Panc1 (cell line): Measurements from ENCODE around the gene NFATC1. TPM values are rescaled to one million over a fixed set of nuclear protein-coding genes. Genes with fewer than 3 reads are reported as not detected.

Experiments
- ATAC-seq: fragments of 200-7000 bp; cut with Tn5 transposase; 2 replicates; pipeline ENCODE4 v1.9.1; 2020; ENCODE audit warnings: mild to moderate bottlenecking, moderate library complexity
- BruUV-seq: library from RNA; stranded (reverse); fragments of 400-500 nt; replicated peaks from 2 replicates; lab custom pipeline; 2021; lab: Mats Ljungman, UMichigan
- CTCF ChIA-PET: fragments of 300-600 bp; sonication (Branson Sonifier 250); formaldehyde crosslinking; loops from one replicate; lab custom pipeline; 2022; ENCODE audit warnings: antibody characterized with exemption; lab: Charles Lee
- POLR2A ChIA-PET: fragments of 300-600 bp; sonication (Branson Sonifier 250); formaldehyde crosslinking; loops from one replicate; lab custom pipeline; 2022; ENCODE audit warnings: antibody characterized with exemption; lab: Charles Lee
- DNase-seq: peaks from one replicate; pipeline ENCODE4 v3.0.0-alpha.2; 2010; ENCODE audit warnings: low read depth, low spot score
- H3K27ac ChIP-seq: 2 replicates; pipeline ENCODE4 v1.5.1; 2011; ENCODE audit warnings: mild to moderate bottlenecking, low read length, inconsistent platforms
- H3K27me3 ChIP-seq: fragments of 200-500 bp; sonication (Bioruptor generic); 2 replicates; pipeline ENCODE4 v1.6.0; 2014; ENCODE audit warnings: low read length, inconsistent platforms; ENCODE audit not compliant: control insufficient read depth, insufficient read depth
- H3K36me3 ChIP-seq: fragments of 200-500 bp; sonication (Bioruptor generic); 2 replicates; pipeline ENCODE4 v1.5.1; 2014; ENCODE audit warnings: inconsistent platforms, mild to moderate bottlenecking, low read length, moderate library complexity; ENCODE audit not compliant: control insufficient read depth, insufficient read depth
- H3K4me1 ChIP-seq: 2 replicates; pipeline ENCODE4 v1.5.1; 2011; ENCODE audit warnings: inconsistent platforms, mild to moderate bottlenecking, low read length, moderate library complexity; ENCODE audit not compliant: control insufficient read depth, insufficient read depth
- H3K4me3 ChIP-seq, 2 experiments: 2 replicates each; pipeline ENCODE4 v1.5.1; 2011 to 2012; ENCODE audit warnings: low read depth in 2 of 2, low read length in 2 of 2, mild to moderate bottlenecking in 2 of 2, inconsistent platforms in 1 of 2, moderate library complexity in 1 of 2
- H3K9me3 ChIP-seq: fragments of 200-500 bp; sonication (Bioruptor generic); 2 replicates; pipeline ENCODE4 v1.5.1; 2014; ENCODE audit warnings: low read depth, mild to moderate bottlenecking, inconsistent platforms, low read length, moderate library complexity; ENCODE audit not compliant: control insufficient read depth, insufficient read depth
- CTCF ChIP-seq: fragments of 450-650 bp; IDR thresholded peaks from 2 replicates; pipeline ENCODE4 v1.5.1; 2017; ENCODE audit warnings: mild to moderate bottlenecking
- POLR2AphosphoS5 ChIP-seq: IDR thresholded peaks from 2 replicates; pipeline ENCODE4 v1.6.1; 2012; ENCODE audit warnings: mild to moderate bottlenecking, low read depth, low read length, moderate library complexity
- SIN3A ChIP-seq: IDR thresholded peaks from 2 replicates; pipeline ENCODE4 v1.6.1; 2012; ENCODE audit warnings: low read depth, mild to moderate bottlenecking, low read length, moderate library complexity, borderline replicate concordance; ENCODE audit not compliant: insufficient read depth
- TCF7L2 ChIP-seq: IDR thresholded peaks from 2 replicates; pipeline ENCODE4 v1.6.1; 2011; ENCODE audit warnings: mild to moderate bottlenecking, low read depth, low read length, inconsistent platforms
- in situ Hi-C: cut with HindIII; loops from 2 replicates; pipeline ENCODE4 v1.10.0; 2016; ENCODE audit warnings: low sequenced_read_pairs, low pct_unique_long_range_greater_than_20kb
- intact Hi-C: fragments of 100-400 bp; cut with micrococcal nuclease; formaldehyde crosslinking; loops from one replicate; pipeline ENCODE4 v1.10.0; 2022; ENCODE audit not compliant: unreplicated experiment
- total RNA-seq: library from RNA; stranded (reverse); gene quantifications from one replicate; pipeline ENCODE4 v1.2.1, GENCODE V29; 2021; ENCODE audit not compliant: unreplicated experiment
- TF ChIP-seq, protein P1 (sequence below), 2 experiments: IDR thresholded peaks; 2 replicates each; pipeline ENCODE4 v1.6.1; 2011 to 2012; ENCODE audit warnings: low read depth in 2 of 2, control low read depth in 1 of 2, low read length in 1 of 2, mild to moderate bottlenecking in 1 of 2, moderate library complexity in 1 of 2; ENCODE audit not compliant: insufficient read depth in 1 of 2

The NFATC1 gene
- total RNA-seq, 1 experiment from 2014 or later, result 30.8 TPM

- Histone ChIP-seq H3K27ac (no peak overlapping the region), H3K4me1 (no peaks in the 10 kb centered on the region), H3K9me3 (no peaks in the 10 kb centered on the region), H3K4me3 (no peak overlapping the region), H3K27me3 (peaks cover 10% of the 10 kb centered on the region), H3K36me3 (no peaks in the 10 kb centered on the region)
- intact Hi-C loops (no loop called here), in situ Hi-C loops (no loop called here)
- TF ChIP-seq, protein P1, sequence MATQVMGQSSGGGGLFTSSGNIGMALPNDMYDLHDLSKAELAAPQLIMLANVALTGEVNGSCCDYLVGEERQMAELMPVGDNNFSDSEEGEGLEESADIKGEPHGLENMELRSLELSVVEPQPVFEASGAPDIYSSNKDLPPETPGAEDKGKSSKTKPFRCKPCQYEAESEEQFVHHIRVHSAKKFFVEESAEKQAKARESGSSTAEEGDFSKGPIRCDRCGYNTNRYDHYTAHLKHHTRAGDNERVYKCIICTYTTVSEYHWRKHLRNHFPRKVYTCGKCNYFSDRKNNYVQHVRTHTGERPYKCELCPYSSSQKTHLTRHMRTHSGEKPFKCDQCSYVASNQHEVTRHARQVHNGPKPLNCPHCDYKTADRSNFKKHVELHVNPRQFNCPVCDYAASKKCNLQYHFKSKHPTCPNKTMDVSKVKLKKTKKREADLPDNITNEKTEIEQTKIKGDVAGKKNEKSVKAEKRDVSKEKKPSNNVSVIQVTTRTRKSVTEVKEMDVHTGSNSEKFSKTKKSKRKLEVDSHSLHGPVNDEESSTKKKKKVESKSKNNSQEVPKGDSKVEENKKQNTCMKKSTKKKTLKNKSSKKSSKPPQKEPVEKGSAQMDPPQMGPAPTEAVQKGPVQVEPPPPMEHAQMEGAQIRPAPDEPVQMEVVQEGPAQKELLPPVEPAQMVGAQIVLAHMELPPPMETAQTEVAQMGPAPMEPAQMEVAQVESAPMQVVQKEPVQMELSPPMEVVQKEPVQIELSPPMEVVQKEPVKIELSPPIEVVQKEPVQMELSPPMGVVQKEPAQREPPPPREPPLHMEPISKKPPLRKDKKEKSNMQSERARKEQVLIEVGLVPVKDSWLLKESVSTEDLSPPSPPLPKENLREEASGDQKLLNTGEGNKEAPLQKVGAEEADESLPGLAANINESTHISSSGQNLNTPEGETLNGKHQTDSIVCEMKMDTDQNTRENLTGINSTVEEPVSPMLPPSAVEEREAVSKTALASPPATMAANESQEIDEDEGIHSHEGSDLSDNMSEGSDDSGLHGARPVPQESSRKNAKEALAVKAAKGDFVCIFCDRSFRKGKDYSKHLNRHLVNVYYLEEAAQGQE (IDR thresholded peaks at IDR 0.05; ENCODE audit: insufficient read depth in 1 of 2, low read depth in 2 of 2, low read length in 1 of 2), result no peak
- no peak for TF ChIP-seq POLR2AphosphoS5
- TF ChIP-seq CTCF, result no peak
- TF ChIP-seq TCF7L2, result no peak
- no peak for TF ChIP-seq SIN3A
- no peak for DNase-seq
- ChIA-PET CTCF (interaction anchor here (0.7 kb wide), 1 partner anchor 150 kb away, joined by 3 read pairs; no protein-coding TSS in a partner anchor), POLR2A (no interaction called here)
- BruUV-seq, result no TSS peak
- no peak for ATAC-seq
These were observed 135.1 kb downstream of the NFATC1 start for GRCh38 chr18:79530821-79531220.

- TF ChIP-seq POLR2AphosphoS5, result no peak
- TF ChIP-seq CTCF, result no peak
- no peak for TF ChIP-seq SIN3A
- no peak for TF ChIP-seq TCF7L2
- TF ChIP-seq, protein P1 (IDR thresholded peaks at IDR 0.05; ENCODE audit: insufficient read depth in 1 of 2, low read depth in 2 of 2, low read length in 1 of 2), result no peak
- no TSS peak for BruUV-seq
- ATAC-seq (no peak), DNase-seq (no peak)
- no peaks in the 10 kb centered on the region for H3K4me1 ChIP-seq
- no peak overlapping the region for H3K4me3 ChIP-seq
- ChIA-PET POLR2A (no interaction called here), CTCF (no interaction called here)
- peaks cover 12% of the 10 kb centered on the region for H3K27me3 ChIP-seq
- in situ Hi-C loops, result no loop called here
- H3K27ac ChIP-seq, result no peak overlapping the region
- H3K9me3 ChIP-seq, result no peaks in the 10 kb centered on the region
- intact Hi-C loops, result no loop called here
- no peaks in the 10 kb centered on the region for H3K36me3 ChIP-seq
These were observed 135.7 kb downstream of the NFATC1 start for GRCh38 chr18:79531386-79531785.
